ENCODE data around the gene XK.

- TF ChIP-seq CEBPB (IDR thresholded peaks at IDR 0.05) (no peak), RAD21 (IDR thresholded peaks at IDR 0.05; ENCODE audit: low read depth) (no peak), CREB1 (IDR thresholded peaks at IDR 0.05; ENCODE audit: low read depth) (no peak), TAF1 (IDR thresholded peaks at IDR 0.05; ENCODE audit: low read depth) (no peak), EGR1 (IDR thresholded peaks at IDR 0.05) (no peak)
These were observed 26.5 kb upstream of the XK start for GRCh38 chrX:37659047-37659446.

Measured in Ishikawa (cell line).